DND-41 (cell line): ENCODE measurements around the gene KIAA1755.

Source experiments
- EZH2 ChIP-seq: IDR thresholded peaks from 3 replicates; pipeline ENCODE4 v1.6.1; 2012; ENCODE audit warnings: borderline replicate concordance, low read depth, mild to moderate bottlenecking, moderate library complexity, low read length, inconsistent platforms; ENCODE audit not compliant: severe bottlenecking
- TF ChIP-seq, protein P1 (sequence below): IDR thresholded peaks from 2 replicates; pipeline ENCODE4 v1.5.1; 2012; ENCODE audit warnings: borderline replicate concordance, low read length, moderate library complexity, mild to moderate bottlenecking; ENCODE audit not compliant: poor library complexity, severe bottlenecking; ENCODE audit errors: extremely low read depth

DNA sequence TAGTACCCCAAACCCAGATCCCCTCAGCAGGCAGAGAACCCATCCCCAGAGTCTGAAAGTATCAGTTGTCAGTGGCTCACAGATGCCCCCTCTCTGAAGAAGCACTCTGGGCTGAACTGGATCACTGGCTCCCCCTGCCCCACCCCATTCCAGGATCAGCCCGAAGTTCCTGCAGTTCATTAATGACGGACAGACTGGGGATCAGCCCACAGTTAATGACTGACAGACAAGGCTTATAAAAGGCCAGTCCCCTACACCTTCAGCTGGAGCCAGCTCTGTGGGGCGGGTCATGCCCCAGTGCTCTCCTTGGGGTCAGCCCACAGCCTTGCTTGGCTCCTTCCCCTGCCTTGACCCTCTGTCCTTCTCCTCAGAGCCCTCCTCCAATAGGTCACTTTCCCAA lies 21.7 kb downstream of the KIAA1755 start:
- TF ChIP-seq, protein P1, sequence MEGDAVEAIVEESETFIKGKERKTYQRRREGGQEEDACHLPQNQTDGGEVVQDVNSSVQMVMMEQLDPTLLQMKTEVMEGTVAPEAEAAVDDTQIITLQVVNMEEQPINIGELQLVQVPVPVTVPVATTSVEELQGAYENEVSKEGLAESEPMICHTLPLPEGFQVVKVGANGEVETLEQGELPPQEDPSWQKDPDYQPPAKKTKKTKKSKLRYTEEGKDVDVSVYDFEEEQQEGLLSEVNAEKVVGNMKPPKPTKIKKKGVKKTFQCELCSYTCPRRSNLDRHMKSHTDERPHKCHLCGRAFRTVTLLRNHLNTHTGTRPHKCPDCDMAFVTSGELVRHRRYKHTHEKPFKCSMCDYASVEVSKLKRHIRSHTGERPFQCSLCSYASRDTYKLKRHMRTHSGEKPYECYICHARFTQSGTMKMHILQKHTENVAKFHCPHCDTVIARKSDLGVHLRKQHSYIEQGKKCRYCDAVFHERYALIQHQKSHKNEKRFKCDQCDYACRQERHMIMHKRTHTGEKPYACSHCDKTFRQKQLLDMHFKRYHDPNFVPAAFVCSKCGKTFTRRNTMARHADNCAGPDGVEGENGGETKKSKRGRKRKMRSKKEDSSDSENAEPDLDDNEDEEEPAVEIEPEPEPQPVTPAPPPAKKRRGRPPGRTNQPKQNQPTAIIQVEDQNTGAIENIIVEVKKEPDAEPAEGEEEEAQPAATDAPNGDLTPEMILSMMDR: no peak
- TF ChIP-seq EZH2: no peak
